Kidney (tissue), 14 donors: Measurements from ENCODE around the gene PLEKHG1. TPM values are rescaled to one million over a fixed set of nuclear protein-coding genes. Genes with fewer than 3 reads are reported as not detected.
A peak's percentile ranks its signal among the peaks of the same experiment; 100 is the strongest.

Source experiments
- DNase-seq, 5 donors: peaks; one replicate each; pipeline ENCODE4 v3.0.0-alpha.2; 2013 to 2020
- FAIRE-seq: peaks from 2 replicates; lab custom pipeline; 2012; peaks lifted over from hg19 to GRCh38; lab: Jason Lieb, UNC
- H3K27ac ChIP-seq, 2 donors: one replicate each; pipeline ENCODE4 v1.7.0; 2013; ENCODE audit warnings: low read depth in 2 of 2, low read length in 2 of 2, inconsistent platforms in 1 of 2
- H3K27me3 ChIP-seq: one replicate; pipeline ENCODE4 v1.7.1; 2013; ENCODE audit warnings: low read length, inconsistent platforms; ENCODE audit not compliant: control insufficient read depth, insufficient read depth
- H3K36me3 ChIP-seq, 3 donors: one replicate each; pipeline versions ENCODE4 v1.7.0 to v1.7.1; 2013; ENCODE audit warnings: low read length in 3 of 3, control low read depth in 1 of 3, inconsistent platforms in 1 of 3; ENCODE audit not compliant: insufficient read depth in 3 of 3, control insufficient read depth in 2 of 3
- H3K4me1 ChIP-seq, 3 donors: one replicate each; pipeline versions ENCODE4 v1.7.0 to v1.7.1; 2013; ENCODE audit warnings: low read length in 3 of 3, inconsistent platforms in 1 of 3, low read depth in 1 of 3; ENCODE audit not compliant: control insufficient read depth in 2 of 3, insufficient read depth in 2 of 3
- H3K4me3 ChIP-seq, 3 donors: one replicate each; pipeline versions ENCODE4 v1.7.0 to v1.8.1; 2013; ENCODE audit warnings: low read length in 3 of 3, control low read depth in 1 of 3, inconsistent platforms in 1 of 3
- H3K9ac ChIP-seq, 3 donors: one replicate each; pipeline versions ENCODE4 v1.7.0 to v1.7.1; 2013; ENCODE audit warnings: low read length in 3 of 3, control low read depth in 1 of 3, inconsistent platforms in 1 of 3
- H3K9me3 ChIP-seq, 3 donors: one replicate each; pipeline versions ENCODE4 v1.7.0 to v1.7.1; 2013; ENCODE audit warnings: low read length in 3 of 3, control low read depth in 1 of 3, inconsistent platforms in 1 of 3; ENCODE audit not compliant: control insufficient read depth in 2 of 3, insufficient read depth in 1 of 3
- CTCF ChIP-seq: IDR thresholded peaks from 3 replicates; pipeline ENCODE4 v1.5.1; 2012; ENCODE audit warnings: mild to moderate bottlenecking, moderate library complexity, borderline replicate concordance; ENCODE audit not compliant: insufficient read depth; ENCODE audit errors: extremely low read depth
- intact Hi-C: fragments of 100-400 bp; cut with DNase I; formaldehyde crosslinking; loops from one replicate; pipeline ENCODE4 v1.11.1; 2022
- polyA plus RNA-seq: library from polyadenylated mRNA; stranded (reverse); fragments of 350-450 nt; fragmentation: Illumina TruSeq; extraction: RNeasy Lipid Tissue Mini Kit (QIAGEN cat#74804); gene quantifications from one replicate; pipeline ENCODE4 v1.2.3, GENCODE V29; 2014; ENCODE audit warnings: low read depth, low replicate concordance; ENCODE audit not compliant: insufficient read depth
- total RNA-seq: library from RNA; stranded (reverse); fragmentation: NEBNext Ultra II Directional; extraction: Animal tissue kit (Norgen Biotek cat#: 25700); gene quantifications from one replicate; pipeline ENCODE4 v1.2.1, GENCODE V29; 2021
- donor health status: control.
- donor health status: control.
- donor health status: control.
- donor health status: control.
- donor health status: control.
- donor health status: DM: yes; HTN: yes; CAD: no.
- donor health status: Normal renal cell carcinoma (clear cell type).

The PLEKHG1 gene
- total and polyA plus RNA-seq, 2 donors from 2014 or later = 2.8 to 58.7 TPM

GRCh38 chr6:150631283-150631983 lies 31.7 kb downstream of the PLEKHG1 start:
- Histone ChIP-seq H3K4me3 (no peak overlapping the region), H3K36me3 (no peaks in the 10 kb centered on the region), H3K4me1 (peaks cover 27 to 56% (median 29%) of the 10 kb centered on the region in 3 donors), H3K9ac (no peak overlapping the region), H3K27me3 (no peaks in the 10 kb centered on the region), H3K9me3 (no peaks in the 10 kb centered on the region), H3K27ac (no peak overlapping the region)
- intact Hi-C loops = no loop called here
- no peak for TF ChIP-seq CTCF
- no peak for FAIRE-seq
- no peak for DNase-seq

GRCh38 chr6:150631984-150632642 lies 32.4 kb downstream of the PLEKHG1 start:
- H3K36me3 ChIP-seq = no peaks in the 10 kb centered on the region
- H3K27me3 ChIP-seq = no peaks in the 10 kb centered on the region
- no peaks in the 10 kb centered on the region for H3K9me3 ChIP-seq
- H3K27ac ChIP-seq = peak overlapping the region in 1 of 2 donors; percentile 42
- peak; percentile 35 for FAIRE-seq
- no peak for TF ChIP-seq CTCF
- peak overlapping the region in 1 of 3 donors; percentile 3 for H3K4me3 ChIP-seq
- intact Hi-C loops = no loop called here
- DNase-seq = peak in 1 of 5 donors; percentile 50
- no peak overlapping the region for H3K9ac ChIP-seq
- peaks cover 23 to 49% (median 29%) of the 10 kb centered on the region in 3 donors for H3K4me1 ChIP-seq

- Histone ChIP-seq H3K36me3 (no peaks in the 10 kb centered on the region), H3K27ac (no peak overlapping the region), H3K27me3 (no peaks in the 10 kb centered on the region), H3K9me3 (no peaks in the 10 kb centered on the region), H3K4me3 (peak overlapping the region in 1 of 3 donors; percentile 17), H3K9ac (no peak overlapping the region), H3K4me1 (peaks cover 23 to 41% (median 23%) of the 10 kb centered on the region in 3 donors)
- no peak for DNase-seq
- no peak for TF ChIP-seq CTCF
- FAIRE-seq = no peak
- intact Hi-C loops = no loop called here
These were observed 33.2 kb downstream of the PLEKHG1 start for GRCh38 chr6:150632785-150633485.
